ENCODE data around the gene RASSF5. TPM values are rescaled to one million over a fixed set of nuclear protein-coding genes. Genes with fewer than 3 reads are reported as not detected.
"Not testable (repeated sequence)": the region's sequence is repeated elsewhere in the genome, so short reads cannot be mapped to it uniquely, and the experiment has no call there.

The RASSF5 gene
- total RNA-seq, 1 donor from 2014 or later = 1.4 TPM

DNA sequence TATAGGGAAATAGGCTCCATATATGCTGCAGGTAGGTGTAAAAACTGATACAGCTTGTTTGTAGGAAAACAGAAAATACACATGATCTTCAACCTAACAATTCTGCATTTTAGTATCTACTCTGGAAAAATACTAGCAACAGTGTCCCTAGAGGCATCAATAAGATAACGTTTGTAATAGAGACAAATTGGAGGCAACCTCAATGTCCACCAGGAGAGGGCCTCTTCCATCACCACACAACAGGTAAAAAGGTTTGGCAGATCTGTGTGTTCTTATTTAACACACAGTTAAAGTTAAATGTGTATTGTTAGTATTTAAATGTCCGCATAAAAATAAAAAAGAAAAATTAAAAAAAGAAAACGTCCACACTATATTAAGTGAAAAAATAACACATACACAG is 99.5 kb downstream of the RASSF5 start:
- H3K27ac Mint-ChIP-seq (ENCODE audit: unreplicated experiment) = no peak overlapping the region
- no peaks in the 10 kb centered on the region for H3K27me3 Mint-ChIP-seq (ENCODE audit: low read depth)
- no peaks in the 10 kb centered on the region for H3K36me3 Mint-ChIP-seq (ENCODE audit: low read depth)
- H3K4me3 Mint-ChIP-seq = no peak overlapping the region
- TF ChIP-seq, protein P1, sequence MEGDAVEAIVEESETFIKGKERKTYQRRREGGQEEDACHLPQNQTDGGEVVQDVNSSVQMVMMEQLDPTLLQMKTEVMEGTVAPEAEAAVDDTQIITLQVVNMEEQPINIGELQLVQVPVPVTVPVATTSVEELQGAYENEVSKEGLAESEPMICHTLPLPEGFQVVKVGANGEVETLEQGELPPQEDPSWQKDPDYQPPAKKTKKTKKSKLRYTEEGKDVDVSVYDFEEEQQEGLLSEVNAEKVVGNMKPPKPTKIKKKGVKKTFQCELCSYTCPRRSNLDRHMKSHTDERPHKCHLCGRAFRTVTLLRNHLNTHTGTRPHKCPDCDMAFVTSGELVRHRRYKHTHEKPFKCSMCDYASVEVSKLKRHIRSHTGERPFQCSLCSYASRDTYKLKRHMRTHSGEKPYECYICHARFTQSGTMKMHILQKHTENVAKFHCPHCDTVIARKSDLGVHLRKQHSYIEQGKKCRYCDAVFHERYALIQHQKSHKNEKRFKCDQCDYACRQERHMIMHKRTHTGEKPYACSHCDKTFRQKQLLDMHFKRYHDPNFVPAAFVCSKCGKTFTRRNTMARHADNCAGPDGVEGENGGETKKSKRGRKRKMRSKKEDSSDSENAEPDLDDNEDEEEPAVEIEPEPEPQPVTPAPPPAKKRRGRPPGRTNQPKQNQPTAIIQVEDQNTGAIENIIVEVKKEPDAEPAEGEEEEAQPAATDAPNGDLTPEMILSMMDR (conservative IDR thresholded peaks at IDR 0.05) = peak; percentile 71
- H3K9me3 Mint-ChIP-seq = no peaks in the 10 kb centered on the region
- no peak for DNase-seq (ENCODE audit: low read depth, low spot score)
- H3K4me1 Mint-ChIP-seq = peaks cover 12% of the 10 kb centered on the region

DNA sequence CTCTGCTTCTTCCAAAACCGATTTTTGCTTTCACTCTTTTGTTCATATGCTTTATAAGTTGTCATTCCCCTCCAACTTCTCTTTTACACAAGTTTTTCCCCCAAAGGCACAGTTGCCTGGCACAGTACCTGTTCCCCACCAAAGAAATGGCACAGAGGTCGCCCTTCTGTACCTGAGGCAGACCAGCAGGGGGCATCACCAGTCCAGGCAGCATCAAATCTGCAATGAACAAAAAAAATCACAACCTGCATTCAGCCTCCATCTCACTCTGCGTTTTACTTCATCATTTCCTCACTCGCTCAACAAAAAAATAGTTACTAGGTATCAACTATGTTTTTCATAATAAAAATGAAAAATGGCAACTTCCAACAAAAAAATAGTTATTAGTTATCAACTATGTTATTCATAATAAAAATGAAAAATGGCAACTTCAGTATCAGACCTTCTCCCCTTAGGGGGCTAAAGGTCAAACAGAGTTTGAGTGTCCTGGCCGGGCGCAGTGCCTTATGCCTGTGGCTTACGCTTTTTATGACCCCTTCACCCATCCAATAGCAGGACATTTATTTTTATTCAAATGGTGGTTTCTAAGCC is 100.9 kb downstream of the RASSF5 start:
- no peak overlapping the region for H3K27ac Mint-ChIP-seq (ENCODE audit: unreplicated experiment)
- H3K4me1 Mint-ChIP-seq = peaks cover 15% of the 10 kb centered on the region
- no peak overlapping the region for H3K4me3 Mint-ChIP-seq
- DNase-seq (ENCODE audit: low read depth, low spot score) = peak; percentile 48
- no peaks in the 10 kb centered on the region for H3K9me3 Mint-ChIP-seq
- no peaks in the 10 kb centered on the region for H3K36me3 Mint-ChIP-seq (ENCODE audit: low read depth)
- no peaks in the 10 kb centered on the region for H3K27me3 Mint-ChIP-seq (ENCODE audit: low read depth)
- TF ChIP-seq, protein P1 (conservative IDR thresholded peaks at IDR 0.05) = peak; percentile 76

DNA sequence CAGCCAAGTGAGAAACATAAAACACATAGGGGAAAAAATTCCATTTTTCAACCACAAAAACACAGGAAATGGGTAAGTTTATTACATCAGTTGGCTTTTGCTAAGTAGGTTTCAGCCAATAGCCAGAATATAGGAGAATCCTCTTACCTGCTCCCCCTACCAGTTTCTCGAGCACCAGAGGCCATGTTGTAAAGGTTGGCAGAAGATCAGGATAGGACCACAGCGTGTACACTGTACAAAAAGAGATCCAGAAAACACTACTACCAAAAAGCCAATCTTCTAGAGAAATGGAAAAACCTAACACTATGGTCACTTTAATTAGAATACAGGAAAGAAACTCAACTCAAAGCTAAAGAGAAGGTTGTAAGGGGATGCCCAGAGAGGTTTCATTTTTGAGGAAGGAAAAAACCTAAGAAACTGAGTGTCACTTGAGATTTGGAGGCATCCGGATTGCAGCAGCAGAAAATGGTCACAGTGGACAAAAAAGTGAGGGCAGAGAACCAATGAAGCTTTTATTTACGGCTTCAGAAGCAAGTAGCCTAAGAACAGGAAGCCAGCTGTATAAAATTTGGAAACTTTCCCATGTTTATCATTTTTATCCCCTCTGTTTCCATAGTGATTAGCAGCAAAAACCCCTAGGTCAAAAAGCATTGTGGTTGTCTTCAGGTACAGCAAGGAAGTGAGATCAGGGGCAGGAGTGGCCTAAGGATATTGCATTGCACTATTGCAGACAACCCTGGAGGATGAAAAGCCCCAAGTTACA is 102.1 kb downstream of the RASSF5 start:
- Mint-ChIP-seq H3K9me3 (no peaks in the 10 kb centered on the region), H3K27ac (ENCODE audit: unreplicated experiment) (no peak overlapping the region), H3K4me1 (peaks cover 15% of the 10 kb centered on the region), H3K27me3 (ENCODE audit: low read depth) (no peaks in the 10 kb centered on the region), H3K4me3 (peak overlapping the region; percentile 31), H3K36me3 (ENCODE audit: low read depth) (no peaks in the 10 kb centered on the region)
- no peak for DNase-seq (ENCODE audit: low read depth, low spot score)
- TF ChIP-seq, protein P1 (conservative IDR thresholded peaks at IDR 0.05) = no peak

DNA sequence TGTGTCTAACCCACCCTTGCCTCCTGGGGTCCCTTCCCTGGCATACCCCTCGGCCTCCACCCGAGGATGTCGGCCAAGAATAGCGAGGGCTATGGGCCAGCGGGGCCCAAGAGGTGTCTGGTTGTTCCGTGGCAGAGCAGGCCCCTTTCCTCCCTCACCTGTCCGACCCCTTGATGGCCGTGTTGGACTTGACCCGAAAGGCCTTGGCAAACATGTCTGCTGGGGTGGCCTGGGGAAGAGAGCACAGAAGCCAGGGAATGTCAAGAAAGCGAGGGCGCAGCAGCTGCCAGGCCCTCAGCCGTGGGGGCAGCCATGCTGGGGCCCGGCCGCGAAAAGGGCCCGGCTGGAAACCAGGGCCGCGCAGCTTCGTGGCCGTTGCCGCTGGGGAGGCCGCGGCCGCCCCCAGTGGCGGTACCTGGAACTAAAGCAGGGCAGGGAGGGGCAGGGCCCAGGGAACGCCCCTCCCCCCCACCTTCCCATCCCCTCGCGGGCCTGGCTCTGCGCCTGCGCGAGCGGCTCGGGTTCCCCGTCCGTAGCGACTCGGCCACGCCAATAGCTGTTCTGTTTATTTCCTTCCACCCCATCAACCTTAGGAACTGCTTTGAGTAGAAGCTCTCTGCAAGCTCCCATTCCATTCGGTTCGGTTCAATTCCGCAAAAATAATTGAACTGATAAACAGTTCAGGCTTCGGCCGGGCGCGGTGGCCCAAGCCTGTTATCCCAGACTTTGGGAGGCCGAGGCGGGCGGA is 105.0 kb downstream of the RASSF5 start, which contains the start of gene EIF2D:
TSS of gene EIF2D (minus strand) at position 337 of the 748 bp plus-strand sequence. CDS start at position 214, 123 bp downstream.
- Mint-ChIP-seq H3K4me3 (peak within 1 kb of the TSS; percentile 91), H3K4me1 (peaks cover 15% of the 10 kb centered on the region), H3K27ac (ENCODE audit: unreplicated experiment) (peak within 1 kb of the TSS; percentile 100), H3K27me3 (ENCODE audit: low read depth) (peaks cover 16% of the 10 kb centered on the region), H3K9me3 (no peaks in the 10 kb centered on the region), H3K36me3 (ENCODE audit: low read depth) (no peaks in the 10 kb centered on the region)
- peak; percentile 98 for DNase-seq (ENCODE audit: low read depth, low spot score)
- TF ChIP-seq, protein P1 (conservative IDR thresholded peaks at IDR 0.05) = peak; percentile 96

DNA sequence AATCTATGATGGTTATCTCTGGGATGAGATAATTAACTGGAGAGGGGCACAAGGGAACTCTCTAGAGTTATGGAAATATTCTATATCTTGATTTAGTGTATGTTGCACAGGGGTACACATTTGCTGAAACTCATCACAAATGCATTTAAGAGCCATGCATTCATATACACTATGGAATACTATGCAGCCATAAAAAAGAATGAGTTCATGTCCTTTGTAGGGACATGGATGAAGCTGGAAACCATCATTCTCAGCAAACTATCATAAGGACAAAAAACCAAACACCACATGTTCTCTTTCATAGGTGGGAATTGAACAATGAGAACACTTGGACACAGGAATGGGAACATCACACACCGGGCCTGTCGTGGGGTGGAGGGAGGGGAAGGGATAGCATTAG is 119.1 kb downstream of the RASSF5 start:
- H3K4me3 Mint-ChIP-seq; H3K9me3 Mint-ChIP-seq; H3K36me3 Mint-ChIP-seq (ENCODE audit: low read depth); H3K4me1 Mint-ChIP-seq; DNase-seq (ENCODE audit: low read depth, low spot score); H3K27ac Mint-ChIP-seq (ENCODE audit: unreplicated experiment): not testable (repeated sequence)
- peaks cover 26% of the 10 kb centered on the region for H3K27me3 Mint-ChIP-seq (ENCODE audit: low read depth)

All from neural crest cell (in vitro differentiated cells).